SK-N-MC (cell line): Measurements from ENCODE around the gene PANK3.

ENCODE experiments used
- DNase-seq: peaks from one replicate; pipeline ENCODE4 v3.0.0-alpha.2; 2011; ENCODE audit warnings: low read depth, low spot score
- H3K27ac ChIP-seq: fragments of 200-600 bp; sonication (generic); 2 replicates; pipeline ENCODE4 v1.5.1; 2016; ENCODE audit warnings: mixed run types
- H3K36me3 ChIP-seq: fragments of 200-600 bp; sonication (generic); 2 replicates; pipeline ENCODE4 v1.6.1; 2017; ENCODE audit warnings: antibody characterized with exemption, low read length, mixed read lengths; ENCODE audit not compliant: insufficient read depth
- H3K4me3 ChIP-seq: fragments of 200-600 bp; sonication (generic); 2 replicates; pipeline ENCODE4 v1.5.1; 2016
- H3K9ac ChIP-seq: fragments of 200-600 bp; sonication (generic); 2 replicates; pipeline ENCODE4 v1.8.0; 2017; ENCODE audit warnings: mixed run types, mixed read lengths; ENCODE audit not compliant: insufficient read length
- H3K9me3 ChIP-seq: fragments of 200-600 bp; sonication (generic); 2 replicates; pipeline ENCODE4 v1.6.1; 2017; ENCODE audit warnings: low read depth, mild to moderate bottlenecking, antibody characterized with exemption, low read length, moderate library complexity, mixed read lengths
- EZH2 ChIP-seq: fragments of 200-600 bp; sonication (generic); IDR thresholded peaks from one replicate; pipeline ENCODE4 v1.6.1; 2017; ENCODE audit warnings: antibody characterized with exemption
- FOXP2 ChIP-seq: optimal IDR thresholded peaks from 2 replicates; pipeline ENCODE3; 2011; ENCODE audit warnings: mild to moderate bottlenecking, moderate library complexity; ENCODE audit not compliant: insufficient read depth; ENCODE audit errors: extremely low read length, control extremely low read depth
- POLR2AphosphoS5 ChIP-seq: IDR thresholded peaks from 2 replicates; pipeline ENCODE4 v1.6.1; 2012; ENCODE audit warnings: mild to moderate bottlenecking, low read depth, low read length, borderline replicate concordance

Gene PANK3

DNA sequence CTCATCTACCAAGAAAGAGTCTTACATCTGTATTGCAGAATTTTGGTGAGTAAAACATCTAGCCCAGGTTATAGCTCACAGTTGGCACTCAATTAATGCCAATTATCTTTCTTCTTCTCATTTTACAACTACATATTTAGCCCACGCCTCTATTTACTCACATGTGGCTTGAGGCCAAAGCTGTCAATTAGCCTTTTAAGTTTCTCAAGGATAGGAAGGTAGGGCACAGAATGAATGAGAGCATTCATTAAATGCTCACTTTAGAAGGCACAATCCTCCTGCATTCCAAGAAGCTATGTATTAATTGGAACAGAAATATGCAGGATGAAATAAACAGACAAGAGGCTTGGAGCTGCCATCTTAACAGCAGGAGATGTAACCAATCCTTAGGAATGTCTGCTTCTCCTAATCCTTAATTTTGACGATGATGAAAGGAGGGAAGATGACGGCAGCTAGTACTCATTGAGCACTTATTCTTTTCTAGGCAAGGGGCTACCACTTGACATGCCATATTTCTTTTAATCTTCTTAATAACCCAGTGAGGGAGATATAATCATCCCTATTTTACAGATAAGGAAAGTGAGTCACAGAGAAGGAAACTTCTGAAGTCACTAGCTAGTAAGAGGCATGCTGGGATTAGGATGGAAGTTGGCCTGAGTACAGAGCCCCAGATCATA is 30.8 kb upstream of the PANK3 start:
- DNase-seq = no peak
- H3K9me3 ChIP-seq = no peaks in the 10 kb centered on the region
- H3K4me3 ChIP-seq = no peak overlapping the region
- no peak overlapping the region for H3K9ac ChIP-seq
- H3K27ac ChIP-seq = no peak overlapping the region
- no peak for TF ChIP-seq POLR2AphosphoS5
- no peak for TF ChIP-seq FOXP2
- no peak for TF ChIP-seq EZH2
- H3K36me3 ChIP-seq = no peaks in the 10 kb centered on the region

DNA sequence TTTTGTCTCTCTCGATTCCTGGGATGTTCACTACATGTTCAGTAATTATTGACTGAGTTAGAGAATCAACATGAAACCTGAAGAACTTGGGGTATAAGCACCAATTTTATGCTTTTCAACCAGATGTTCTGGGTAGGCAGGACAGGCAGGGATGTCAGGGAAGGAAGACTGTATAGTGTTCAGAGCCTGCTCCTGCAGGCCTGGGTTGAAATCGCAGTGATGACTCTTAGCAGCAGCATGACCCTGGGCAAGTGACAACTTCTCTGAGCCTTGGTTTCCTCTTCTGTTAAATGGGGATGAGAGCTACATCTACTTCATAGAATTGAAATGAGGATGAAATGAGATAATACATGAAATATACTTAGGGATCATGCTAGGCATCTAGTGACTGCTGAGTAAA is 29.7 kb upstream of the PANK3 start:
- no peak overlapping the region for H3K4me3 ChIP-seq
- DNase-seq = no peak
- no peaks in the 10 kb centered on the region for H3K36me3 ChIP-seq
- no peak overlapping the region for H3K27ac ChIP-seq
- TF ChIP-seq FOXP2 (no peak), EZH2 (no peak), POLR2AphosphoS5 (no peak)
- H3K9ac ChIP-seq = no peak overlapping the region
- no peaks in the 10 kb centered on the region for H3K9me3 ChIP-seq

DNA sequence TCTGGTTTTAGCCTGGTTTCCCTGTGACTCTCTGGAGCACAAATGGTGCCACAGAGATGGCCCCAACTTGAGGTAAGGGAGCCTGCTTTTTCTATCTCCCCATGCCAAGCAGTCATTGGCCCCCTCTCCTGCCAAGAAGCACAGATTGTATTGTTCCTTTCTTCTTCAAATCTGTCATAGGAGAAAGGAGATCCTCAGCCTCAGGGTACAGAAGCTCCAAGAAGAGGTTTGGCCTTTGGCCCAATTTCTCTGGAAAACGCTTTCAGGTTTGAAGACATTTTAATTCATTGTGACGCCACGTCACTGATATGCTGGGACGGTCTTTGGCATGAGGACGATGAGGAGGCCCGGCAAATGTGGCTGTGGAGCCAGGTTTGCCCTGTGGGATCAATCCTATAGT is 29.2 kb upstream of the PANK3 start:
- Histone ChIP-seq H3K36me3 (no peaks in the 10 kb centered on the region), H3K9me3 (no peaks in the 10 kb centered on the region), H3K9ac (no peak overlapping the region), H3K27ac (no peak overlapping the region), H3K4me3 (no peak overlapping the region)
- DNase-seq = no peak
- TF ChIP-seq EZH2 = no peak

DNA sequence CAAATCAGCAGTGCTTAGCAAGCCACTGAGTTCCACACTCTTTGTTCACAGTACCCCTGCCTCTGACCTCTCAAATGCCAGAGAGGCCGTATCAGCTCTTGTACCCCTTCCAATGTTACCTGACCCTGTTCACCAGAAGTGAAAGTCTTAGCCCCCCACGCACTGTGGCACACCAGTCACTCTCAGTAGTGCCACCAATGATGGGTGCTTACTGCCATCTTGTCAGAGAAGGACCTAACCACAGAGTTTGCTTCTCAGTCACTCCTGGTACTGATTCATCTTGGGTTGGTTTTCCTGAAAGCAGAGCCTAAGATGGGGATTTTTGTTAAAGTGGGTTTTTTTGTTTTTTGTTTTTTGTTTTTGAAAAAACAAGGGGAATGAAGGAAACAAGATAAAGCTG is 28.8 kb upstream of the PANK3 start:
- TF ChIP-seq POLR2AphosphoS5 (no peak), EZH2 (no peak), FOXP2 (no peak)
- H3K4me3 ChIP-seq = no peak overlapping the region
- no peak overlapping the region for H3K9ac ChIP-seq
- no peak for DNase-seq
- H3K9me3 ChIP-seq = no peaks in the 10 kb centered on the region
- no peak overlapping the region for H3K27ac ChIP-seq
- no peaks in the 10 kb centered on the region for H3K36me3 ChIP-seq

DNA sequence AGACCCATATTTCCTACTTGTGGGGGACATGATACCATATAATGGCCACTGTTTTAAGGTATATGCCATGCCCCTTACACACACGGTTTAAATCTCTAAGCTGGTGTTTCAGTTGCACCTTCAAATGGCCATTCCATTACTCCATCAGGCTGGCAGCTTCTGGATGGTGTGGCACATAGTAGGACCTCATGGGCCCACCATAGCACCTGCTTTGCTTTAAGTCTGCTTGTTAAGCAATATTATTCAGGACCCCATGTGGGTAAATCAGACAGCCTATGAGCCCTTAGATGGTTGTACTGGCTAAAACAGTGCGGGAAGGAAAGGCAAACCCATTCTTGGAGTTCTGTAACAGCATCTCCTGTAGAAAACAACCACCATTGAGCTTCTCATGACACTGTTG is 27.4 kb upstream of the PANK3 start:
- DNase-seq = no peak
- no peaks in the 10 kb centered on the region for H3K9me3 ChIP-seq
- H3K27ac ChIP-seq = no peak overlapping the region
- H3K4me3 ChIP-seq = no peak overlapping the region
- no peaks in the 10 kb centered on the region for H3K36me3 ChIP-seq
- no peak overlapping the region for H3K9ac ChIP-seq
- TF ChIP-seq POLR2AphosphoS5 (no peak), EZH2 (no peak), FOXP2 (no peak)

DNA sequence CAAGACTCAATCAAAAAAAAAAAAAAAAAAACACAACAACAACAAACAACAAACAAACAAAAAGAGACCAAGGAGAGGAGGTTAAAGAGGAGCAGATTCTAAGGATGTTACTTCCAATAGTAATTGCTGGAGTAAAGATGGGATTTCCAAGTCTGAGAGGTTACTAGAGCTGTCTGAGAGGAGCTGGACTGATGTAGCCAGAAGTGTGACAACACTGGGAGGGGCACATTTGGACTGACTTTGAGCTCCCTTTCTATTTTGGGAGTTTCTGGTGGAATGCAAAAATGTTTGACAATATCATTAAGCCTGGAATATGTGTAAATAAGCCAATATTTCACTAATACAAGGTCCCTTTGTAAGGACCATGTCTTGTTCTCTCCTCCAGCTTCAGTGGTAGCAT is 25.3 kb upstream of the PANK3 start:
- Histone ChIP-seq H3K4me3 (no peak overlapping the region), H3K9me3 (no peaks in the 10 kb centered on the region), H3K27ac (no peak overlapping the region), H3K9ac (no peak overlapping the region), H3K36me3 (no peaks in the 10 kb centered on the region)
- DNase-seq = no peak
- no peak for TF ChIP-seq FOXP2
- no peak for TF ChIP-seq POLR2AphosphoS5
- no peak for TF ChIP-seq EZH2

DNA sequence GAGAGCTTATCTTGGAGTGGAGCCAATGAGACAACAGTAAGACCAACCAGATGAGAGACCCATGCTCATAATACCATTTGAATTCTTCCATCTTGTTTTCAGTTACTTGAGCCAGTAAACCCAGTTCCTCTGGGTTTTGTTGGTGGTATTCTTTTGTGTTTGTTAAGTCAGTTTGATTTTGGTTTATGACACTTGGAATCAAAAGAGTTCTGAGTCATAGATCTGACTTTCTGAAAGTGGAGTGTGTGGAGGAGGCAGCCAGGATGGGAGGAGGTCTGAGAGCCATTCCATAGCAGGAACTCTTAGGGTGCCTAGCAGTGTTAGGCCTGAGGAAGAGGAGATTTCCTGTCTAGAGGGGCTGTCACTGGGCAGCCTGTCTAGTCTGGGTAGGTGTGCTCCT is 24.6 kb upstream of the PANK3 start:
- DNase-seq = no peak
- Histone ChIP-seq H3K9me3 (no peaks in the 10 kb centered on the region), H3K27ac (no peak overlapping the region), H3K9ac (no peak overlapping the region), H3K36me3 (no peaks in the 10 kb centered on the region), H3K4me3 (no peak overlapping the region)
- no peak for TF ChIP-seq POLR2AphosphoS5

DNA sequence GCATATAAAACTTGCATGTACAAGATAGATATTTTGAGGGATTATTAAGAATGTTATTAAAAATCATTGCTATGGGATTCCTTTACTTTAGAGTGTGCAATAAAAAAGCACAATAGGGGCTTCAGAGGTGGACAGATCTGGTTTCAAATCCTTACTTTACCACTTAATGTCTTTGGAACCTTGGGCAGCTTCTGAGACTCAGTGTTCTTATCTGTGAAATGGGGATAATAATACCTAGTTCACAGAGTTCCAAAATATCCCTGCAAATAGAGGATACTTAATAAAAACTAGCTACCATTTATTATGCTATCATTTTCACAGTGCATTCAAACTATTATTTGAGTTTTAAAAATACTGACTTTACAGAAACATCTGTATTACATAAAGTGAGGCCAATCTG is 23.3 kb upstream of the PANK3 start:
- Histone ChIP-seq H3K36me3 (no peaks in the 10 kb centered on the region), H3K27ac (no peak overlapping the region), H3K9ac (no peak overlapping the region), H3K4me3 (no peak overlapping the region), H3K9me3 (no peaks in the 10 kb centered on the region)
- no peak for DNase-seq
- TF ChIP-seq POLR2AphosphoS5 (no peak), EZH2 (no peak), FOXP2 (no peak)

DNA sequence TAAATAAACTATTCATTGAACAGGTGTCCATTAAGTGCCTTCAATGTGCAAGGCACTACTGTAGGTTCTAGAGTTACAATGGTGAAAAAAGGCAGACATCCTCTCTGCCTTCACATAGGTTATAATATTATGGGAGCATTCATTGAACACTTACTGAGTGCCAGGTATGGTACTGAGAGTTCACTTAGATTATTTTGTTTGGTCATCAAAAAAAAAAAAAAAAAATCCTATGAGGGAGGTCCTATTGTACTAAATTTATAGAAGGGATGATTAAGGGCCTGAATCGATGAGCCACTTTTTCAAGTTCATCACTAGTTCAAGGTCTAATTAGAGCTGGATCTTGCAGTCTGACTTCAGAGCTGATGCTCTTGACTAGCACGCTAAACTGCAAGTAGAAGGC is 22.8 kb upstream of the PANK3 start:
- Histone ChIP-seq H3K9me3 (no peaks in the 10 kb centered on the region), H3K36me3 (no peaks in the 10 kb centered on the region), H3K9ac (no peak overlapping the region), H3K27ac (no peak overlapping the region), H3K4me3 (no peak overlapping the region)
- TF ChIP-seq FOXP2 = no peak
- no peak for TF ChIP-seq POLR2AphosphoS5
- no peak for TF ChIP-seq EZH2
- DNase-seq = no peak
